Mucosa of rectum (tissue), 2 donors: ENCODE results near the gene CYP1A2.
A peak's percentile ranks its signal among the peaks of the same experiment; 100 is the strongest.

Experiments used
- H3K27ac ChIP-seq, 2 donors: one replicate each; pipeline ENCODE4 v1.7.0; 2013; ENCODE audit warnings: inconsistent platforms in 2 of 2, low read depth in 2 of 2, low read length in 2 of 2
- H3K27me3 ChIP-seq, 2 donors: one replicate each; pipeline ENCODE4 v1.7.0; 2013; ENCODE audit warnings: low read length in 2 of 2; ENCODE audit not compliant: control insufficient read depth in 2 of 2, insufficient read depth in 2 of 2
- H3K36me3 ChIP-seq, 2 donors: one replicate each; pipeline ENCODE4 v1.7.0; 2013; ENCODE audit warnings: low read length in 2 of 2; ENCODE audit not compliant: control insufficient read depth in 2 of 2, insufficient read depth in 2 of 2
- H3K4me1 ChIP-seq, 2 donors: one replicate each; pipeline ENCODE4 v1.7.0; 2013; ENCODE audit warnings: low read length in 2 of 2, mild to moderate bottlenecking in 1 of 2; ENCODE audit not compliant: control insufficient read depth in 2 of 2, insufficient read depth in 2 of 2
- H3K4me3 ChIP-seq, 2 donors: one replicate each; pipeline ENCODE4 v1.7.0; 2013; ENCODE audit warnings: low read length in 2 of 2
- H3K9ac ChIP-seq, 2 donors: one replicate each; pipeline ENCODE4 v1.7.0; 2013; ENCODE audit warnings: low read length in 2 of 2, low read depth in 1 of 2, mild to moderate bottlenecking in 1 of 2
- H3K9me3 ChIP-seq, 2 donors: one replicate each; pipeline ENCODE4 v1.7.0; 2013; ENCODE audit warnings: low read length in 2 of 2; ENCODE audit not compliant: control insufficient read depth in 2 of 2
- donor health status: healthy.
- donor health status: Normal muscosa, but diverticular disease.

The CYP1A2 gene

GRCh38 chr15:74762791-74763150, 14.1 kb downstream of the CYP1A2 start:
- Histone ChIP-seq H3K27me3 (no peaks in the 10 kb centered on the region), H3K27ac (no peak overlapping the region), H3K4me3 (no peak overlapping the region)

GRCh38 chr15:74763416-74763815, 14.8 kb downstream of the CYP1A2 start:
- H3K9me3 ChIP-seq: no peaks in the 10 kb centered on the region
- no peak overlapping the region for H3K4me3 ChIP-seq
- H3K9ac ChIP-seq: no peak overlapping the region
- no peaks in the 10 kb centered on the region for H3K27me3 ChIP-seq
- no peaks in the 10 kb centered on the region for H3K36me3 ChIP-seq
- H3K4me1 ChIP-seq: peaks cover 0 to 2% of the 10 kb centered on the region in 2 donors
- no peak overlapping the region for H3K27ac ChIP-seq

More at GRCh38 chr15:74762791-74763150, 14.1 kb downstream of the CYP1A2 start:
- no peak overlapping the region for H3K9ac ChIP-seq
- peaks cover 0 to 2% of the 10 kb centered on the region in 2 donors for H3K4me1 ChIP-seq
- H3K36me3 ChIP-seq: no peaks in the 10 kb centered on the region
- no peaks in the 10 kb centered on the region for H3K9me3 ChIP-seq

GRCh38 chr15:74767167-74768098, 18.8 kb downstream of the CYP1A2 start:
- no peaks in the 10 kb centered on the region for H3K36me3 ChIP-seq
- H3K27ac ChIP-seq: no peak overlapping the region
- H3K9me3 ChIP-seq: no peaks in the 10 kb centered on the region
- no peak overlapping the region for H3K4me3 ChIP-seq
- peaks cover 0 to 3% of the 10 kb centered on the region in 2 donors for H3K27me3 ChIP-seq
- H3K4me1 ChIP-seq: peaks cover 2% of the 10 kb centered on the region in 2 donors
- H3K9ac ChIP-seq: no peak overlapping the region

- Histone ChIP-seq H3K9ac (no peak overlapping the region), H3K4me3 (no peak overlapping the region), H3K36me3 (no peaks in the 10 kb centered on the region), H3K4me1 (peaks cover 2% of the 10 kb centered on the region in 2 donors), H3K27ac (no peak overlapping the region), H3K9me3 (no peaks in the 10 kb centered on the region), H3K27me3 (peaks cover 0 to 3% of the 10 kb centered on the region in 2 donors)
These were observed 19.6 kb downstream of the CYP1A2 start for GRCh38 chr15:74768099-74768770.

- Histone ChIP-seq H3K36me3 (no peaks in the 10 kb centered on the region), H3K4me3 (no peak overlapping the region), H3K9me3 (no peaks in the 10 kb centered on the region), H3K9ac (no peak overlapping the region), H3K27me3 (peaks cover 0 to 3% of the 10 kb centered on the region in 2 donors), H3K27ac (no peak overlapping the region), H3K4me1 (peaks cover 6 to 8% of the 10 kb centered on the region in 2 donors)
These were observed 20.2 kb downstream of the CYP1A2 start for GRCh38 chr15:74768771-74769342.

GRCh38 chr15:74769463-74770025, 20.9 kb downstream of the CYP1A2 start:
- H3K9ac ChIP-seq: no peak overlapping the region
- H3K27me3 ChIP-seq: peaks cover 0 to 3% of the 10 kb centered on the region in 2 donors

GRCh38 chr15:74770211-74770903, 21.7 kb downstream of the CYP1A2 start:
- Histone ChIP-seq H3K9me3 (no peaks in the 10 kb centered on the region), H3K4me3 (no peak overlapping the region), H3K9ac (no peak overlapping the region), H3K36me3 (no peaks in the 10 kb centered on the region), H3K27me3 (peaks cover 0 to 3% of the 10 kb centered on the region in 2 donors), H3K27ac (no peak overlapping the region), H3K4me1 (peaks cover 15 to 17% of the 10 kb centered on the region in 2 donors)

More at GRCh38 chr15:74769463-74770025, 20.9 kb downstream of the CYP1A2 start:
- Histone ChIP-seq H3K36me3 (no peaks in the 10 kb centered on the region), H3K27ac (no peak overlapping the region), H3K4me1 (peaks cover 10 to 12% of the 10 kb centered on the region in 2 donors), H3K9me3 (no peaks in the 10 kb centered on the region), H3K4me3 (no peak overlapping the region)

- Histone ChIP-seq H3K9ac (peak overlapping the region; percentile 30 to 41), H3K4me3 (no peak overlapping the region), H3K27ac (peak overlapping the region; percentile 16 to 58), H3K36me3 (no peaks in the 10 kb centered on the region), H3K4me1 (peaks cover 34 to 35% of the 10 kb centered on the region in 2 donors), H3K27me3 (peaks cover 0 to 3% of the 10 kb centered on the region in 2 donors), H3K9me3 (no peaks in the 10 kb centered on the region)
These were observed 24.7 kb downstream of the CYP1A2 start for GRCh38 chr15:74773329-74773728.

GRCh38 chr15:74773731-74774252, 25.1 kb downstream of the CYP1A2 start:
- peaks cover 0 to 3% of the 10 kb centered on the region in 2 donors for H3K27me3 ChIP-seq
- H3K36me3 ChIP-seq: no peaks in the 10 kb centered on the region
- H3K4me3 ChIP-seq: no peak overlapping the region
- no peaks in the 10 kb centered on the region for H3K9me3 ChIP-seq
- H3K27ac ChIP-seq: peak overlapping the region; percentile 16 to 58
- H3K4me1 ChIP-seq: peaks cover 39 to 40% of the 10 kb centered on the region in 2 donors
- peak overlapping the region; percentile 30 to 41 for H3K9ac ChIP-seq
